Ishikawa (cell line): Measurements from ENCODE around the gene SKAP1.

Experiments used
- CEBPB ChIP-seq: IDR thresholded peaks from 2 replicates; pipeline ENCODE4 v1.6.1; 2012
- CREB1 ChIP-seq: IDR thresholded peaks from 2 replicates; pipeline ENCODE4 v1.6.1; 2012; ENCODE audit warnings: low read depth
- EGR1 ChIP-seq: IDR thresholded peaks from 2 replicates; pipeline ENCODE4 v1.6.1; 2012
- EP300 ChIP-seq: IDR thresholded peaks from 2 replicates; pipeline ENCODE4 v1.6.1; 2012; ENCODE audit warnings: borderline replicate concordance
- FOXM1 ChIP-seq: IDR thresholded peaks from 2 replicates; pipeline ENCODE4 v1.6.1; 2012; ENCODE audit warnings: low read depth, borderline replicate concordance
- MAX ChIP-seq: IDR thresholded peaks from 2 replicates; pipeline ENCODE4 v1.6.1; 2012
- NFIC ChIP-seq: IDR thresholded peaks from 2 replicates; pipeline ENCODE4 v1.6.1; 2012
- RAD21 ChIP-seq: IDR thresholded peaks from 2 replicates; pipeline ENCODE4 v1.6.1; 2012; ENCODE audit warnings: low read depth
- REST ChIP-seq: IDR thresholded peaks from 2 replicates; pipeline ENCODE4 v1.6.1; 2012; ENCODE audit warnings: low read depth, mild to moderate bottlenecking
- TAF1 ChIP-seq: IDR thresholded peaks from 2 replicates; pipeline ENCODE4 v1.6.1; 2012; ENCODE audit warnings: low read depth, mild to moderate bottlenecking
- TCF12 ChIP-seq: IDR thresholded peaks from 2 replicates; pipeline ENCODE4 v1.6.1; 2012; ENCODE audit warnings: low read depth
- TEAD4 ChIP-seq: IDR thresholded peaks from 2 replicates; pipeline ENCODE4 v1.6.1; 2012
- YY1 ChIP-seq: IDR thresholded peaks from 2 replicates; pipeline ENCODE4 v1.6.1; 2012; ENCODE audit warnings: low read depth
- ZBTB7A ChIP-seq: IDR thresholded peaks from 2 replicates; pipeline ENCODE4 v1.6.1; 2012; ENCODE audit warnings: low read depth
- TF ChIP-seq, protein P1 (sequence below): IDR thresholded peaks from 2 replicates; pipeline ENCODE4 v1.6.1; 2012

The SKAP1 gene

GRCh38 chr17:48174833-48175523, 255.0 kb downstream of the SKAP1 start:
- TF ChIP-seq FOXM1 (no peak), CREB1 (no peak), MAX (no peak), YY1 (no peak), NFIC (no peak), EGR1 (no peak), RAD21 (no peak), ZBTB7A (no peak), TEAD4 (no peak), CEBPB (no peak), TCF12 (no peak), EP300 (no peak)
- TF ChIP-seq, protein P1, sequence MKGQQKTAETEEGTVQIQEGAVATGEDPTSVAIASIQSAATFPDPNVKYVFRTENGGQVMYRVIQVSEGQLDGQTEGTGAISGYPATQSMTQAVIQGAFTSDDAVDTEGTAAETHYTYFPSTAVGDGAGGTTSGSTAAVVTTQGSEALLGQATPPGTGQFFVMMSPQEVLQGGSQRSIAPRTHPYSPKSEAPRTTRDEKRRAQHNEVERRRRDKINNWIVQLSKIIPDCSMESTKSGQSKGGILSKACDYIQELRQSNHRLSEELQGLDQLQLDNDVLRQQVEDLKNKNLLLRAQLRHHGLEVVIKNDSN = no peak

GRCh38 chr17:48173191-48173984, 256.6 kb downstream of the SKAP1 start:
- TF ChIP-seq YY1 (no peak), TCF12 (no peak), ZBTB7A (no peak), TAF1 (no peak), RAD21 (no peak), CEBPB (no peak), FOXM1 (no peak), MAX (no peak), TEAD4 (no peak), EGR1 (no peak), REST (no peak), EP300 (no peak), NFIC (no peak), CREB1 (no peak)
- TF ChIP-seq, protein P1 = no peak

- TF ChIP-seq CREB1 = no peak
- no peak for TF ChIP-seq REST
- TF ChIP-seq EP300 = no peak
- TF ChIP-seq TAF1 = no peak
- TF ChIP-seq RAD21 = no peak
- no peak for TF ChIP-seq ZBTB7A
- TF ChIP-seq EGR1 = no peak
- no peak for TF ChIP-seq TCF12
- no peak for TF ChIP-seq CEBPB
- TF ChIP-seq, protein P1 = no peak
- no peak for TF ChIP-seq YY1
- TF ChIP-seq NFIC = no peak
- no peak for TF ChIP-seq FOXM1
- no peak for TF ChIP-seq TEAD4
Measured at GRCh38 chr17:48169926-48170325, 260.1 kb downstream of the SKAP1 start.

- TF ChIP-seq REST = no peak
- TF ChIP-seq RAD21 = no peak
- no peak for TF ChIP-seq EP300
- TF ChIP-seq CEBPB = no peak
- TF ChIP-seq NFIC = no peak
- TF ChIP-seq YY1 = no peak
- TF ChIP-seq TEAD4 = no peak
- TF ChIP-seq EGR1 = no peak
- TF ChIP-seq CREB1 = no peak
- TF ChIP-seq ZBTB7A = no peak
- no peak for TF ChIP-seq FOXM1
- no peak for TF ChIP-seq TCF12
Measured at GRCh38 chr17:48163809-48164208, 266.2 kb downstream of the SKAP1 start.
